AG04450 (cell line): Measurements from ENCODE around the gene RAET1E. TPM values are rescaled to one million over a fixed set of nuclear protein-coding genes. Genes with fewer than 3 reads are reported as not detected.
"Not testable (repeated sequence)": the region's sequence is repeated elsewhere in the genome, so short reads cannot be mapped to it uniquely, and the experiment has no call there.

ENCODE experiments used
- CTCF ChIA-PET: fragments of 300-600, 350-600 bp; formaldehyde crosslinking; extraction: SDS; loops from one replicate; lab custom pipeline; 2022; ENCODE audit warnings: antibody characterized with exemption, inconsistent platforms; lab: Charles Lee
- POLR2A ChIA-PET: fragments of 350-600 bp; formaldehyde crosslinking; extraction: SDS; loops from one replicate; lab custom pipeline; 2021; ENCODE audit warnings: antibody characterized with exemption, inconsistent platforms; lab: Yijun Ruan, JAX
- DNase-seq: peaks from one replicate; pipeline ENCODE4 v3.0.0-alpha.2; 2011; ENCODE audit warnings: low read depth, low spot score
- H3K27ac ChIP-seq: one replicate; pipeline ENCODE4 v1.5.1; 2012; ENCODE audit warnings: low read depth, low read length, control low read depth
- H3K27me3 ChIP-seq: one replicate; pipeline ENCODE4 v1.6.0; 2012; ENCODE audit warnings: low read length; ENCODE audit not compliant: control insufficient read depth, insufficient read depth
- H3K4me3 ChIP-seq: 2 replicates; pipeline ENCODE4 v1.5.1; 2011; ENCODE audit warnings: mild to moderate bottlenecking, low read depth, low read length, control low read depth
- H3K9me3 ChIP-seq: 2 replicates; pipeline ENCODE4 v1.5.1; 2012; ENCODE audit warnings: low read length; ENCODE audit not compliant: control insufficient read depth, insufficient read depth
- polyA plus RNA-seq: library from polyadenylated mRNA; depleted of rRNA; stranded (reverse); fragments of >200 nt; gene quantifications from 2 replicates; pipeline ENCODE4 v1.2.3, GENCODE V29; 2011
- TF ChIP-seq, protein P1 (sequence below): IDR thresholded peaks from 2 replicates; pipeline ENCODE4 v1.5.1; 2011; ENCODE audit warnings: low read depth, low read length, control low read depth, inconsistent platforms

RAET1E gene
- polyA plus RNA-seq, 1 experiment = not detected

DNA sequence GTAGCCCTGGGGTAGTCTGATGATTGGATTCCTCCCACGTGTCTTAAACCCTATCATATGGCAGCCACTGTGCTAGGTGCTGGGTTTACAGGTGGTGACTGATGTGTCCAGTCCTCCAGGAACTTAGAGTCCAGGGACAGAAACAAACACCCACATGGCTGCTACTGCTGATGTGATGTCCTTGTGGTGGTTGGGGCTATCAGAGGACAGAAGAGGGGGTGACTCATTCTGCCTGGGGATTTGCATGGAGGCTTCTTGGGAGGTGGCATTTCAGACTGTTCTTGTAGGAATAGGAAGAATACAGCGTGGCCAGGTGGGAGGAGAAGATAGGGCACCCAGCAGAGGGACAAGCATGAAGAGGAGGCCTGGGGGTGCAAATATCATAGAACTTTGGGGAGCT is 15.2 kb upstream of the RAET1E start:
- TF ChIP-seq, protein P1, sequence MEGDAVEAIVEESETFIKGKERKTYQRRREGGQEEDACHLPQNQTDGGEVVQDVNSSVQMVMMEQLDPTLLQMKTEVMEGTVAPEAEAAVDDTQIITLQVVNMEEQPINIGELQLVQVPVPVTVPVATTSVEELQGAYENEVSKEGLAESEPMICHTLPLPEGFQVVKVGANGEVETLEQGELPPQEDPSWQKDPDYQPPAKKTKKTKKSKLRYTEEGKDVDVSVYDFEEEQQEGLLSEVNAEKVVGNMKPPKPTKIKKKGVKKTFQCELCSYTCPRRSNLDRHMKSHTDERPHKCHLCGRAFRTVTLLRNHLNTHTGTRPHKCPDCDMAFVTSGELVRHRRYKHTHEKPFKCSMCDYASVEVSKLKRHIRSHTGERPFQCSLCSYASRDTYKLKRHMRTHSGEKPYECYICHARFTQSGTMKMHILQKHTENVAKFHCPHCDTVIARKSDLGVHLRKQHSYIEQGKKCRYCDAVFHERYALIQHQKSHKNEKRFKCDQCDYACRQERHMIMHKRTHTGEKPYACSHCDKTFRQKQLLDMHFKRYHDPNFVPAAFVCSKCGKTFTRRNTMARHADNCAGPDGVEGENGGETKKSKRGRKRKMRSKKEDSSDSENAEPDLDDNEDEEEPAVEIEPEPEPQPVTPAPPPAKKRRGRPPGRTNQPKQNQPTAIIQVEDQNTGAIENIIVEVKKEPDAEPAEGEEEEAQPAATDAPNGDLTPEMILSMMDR = no peak
- ChIA-PET POLR2A (no interaction called here), CTCF (no interaction called here)
- Histone ChIP-seq H3K27me3 (peaks cover 3% of the 10 kb centered on the region), H3K4me3 (no peak overlapping the region), H3K9me3 (peaks cover 8% of the 10 kb centered on the region), H3K27ac (no peak overlapping the region)
- DNase-seq = no peak

DNA sequence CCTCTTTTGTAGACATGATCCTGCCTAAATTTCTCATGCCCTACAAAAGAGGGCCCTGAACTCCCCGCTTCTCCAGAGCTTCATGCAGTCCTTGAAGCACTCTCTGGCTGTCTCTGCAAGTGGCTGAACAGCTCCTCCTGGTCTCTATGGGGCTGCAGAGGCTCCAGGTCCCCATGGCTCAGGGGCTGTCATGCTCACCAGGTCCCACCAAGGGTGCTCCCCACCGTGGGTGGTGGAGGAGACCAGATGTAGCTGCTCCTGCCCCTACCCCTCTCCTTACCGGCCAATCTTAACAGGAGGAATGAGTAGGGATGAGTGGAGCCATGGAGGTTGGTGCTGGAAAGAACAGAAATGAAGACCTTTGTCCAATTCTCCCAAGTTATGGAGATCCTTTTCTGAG is 14.8 kb upstream of the RAET1E start:
- CTCF ChIA-PET = interaction anchor here (1.0 kb wide), 1 partner anchor 47 kb away, joined by 3 read pairs; no protein-coding TSS in a partner anchor
- H3K4me3 ChIP-seq, H3K27ac ChIP-seq, H3K9me3 ChIP-seq, DNase-seq, POLR2A ChIA-PET, H3K27me3 ChIP-seq: not testable (repeated sequence)

DNA sequence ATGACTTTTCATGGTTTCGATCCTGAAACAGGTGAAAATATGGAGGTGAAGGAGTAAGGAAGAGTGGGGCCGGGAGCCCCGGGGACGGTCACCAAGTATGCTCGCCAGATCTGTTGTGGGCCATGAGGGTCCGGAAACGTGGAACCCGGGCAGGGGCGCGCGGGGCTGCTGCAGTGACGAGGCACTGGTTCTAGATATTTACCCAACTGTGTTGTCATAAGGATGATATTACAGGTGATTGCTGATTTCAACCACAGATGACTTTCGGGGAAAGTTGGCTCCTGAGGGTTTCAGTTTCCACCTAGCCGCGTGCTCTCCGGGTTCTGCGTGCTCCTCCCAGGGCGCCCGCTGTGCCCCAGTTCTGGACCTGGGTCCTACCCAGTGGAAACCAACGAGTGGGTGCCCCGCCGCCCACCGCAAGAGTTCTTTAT is 12.8 kb upstream of the RAET1E start:
- CTCF ChIA-PET = no interaction called here
- no peak for DNase-seq
- peaks cover 6% of the 10 kb centered on the region for H3K27me3 ChIP-seq
- H3K27ac ChIP-seq = no peak overlapping the region
- peaks cover 8% of the 10 kb centered on the region for H3K9me3 ChIP-seq
- POLR2A ChIA-PET = no interaction called here
- TF ChIP-seq, protein P1 = no peak
- H3K4me3 ChIP-seq = no peak overlapping the region

DNA sequence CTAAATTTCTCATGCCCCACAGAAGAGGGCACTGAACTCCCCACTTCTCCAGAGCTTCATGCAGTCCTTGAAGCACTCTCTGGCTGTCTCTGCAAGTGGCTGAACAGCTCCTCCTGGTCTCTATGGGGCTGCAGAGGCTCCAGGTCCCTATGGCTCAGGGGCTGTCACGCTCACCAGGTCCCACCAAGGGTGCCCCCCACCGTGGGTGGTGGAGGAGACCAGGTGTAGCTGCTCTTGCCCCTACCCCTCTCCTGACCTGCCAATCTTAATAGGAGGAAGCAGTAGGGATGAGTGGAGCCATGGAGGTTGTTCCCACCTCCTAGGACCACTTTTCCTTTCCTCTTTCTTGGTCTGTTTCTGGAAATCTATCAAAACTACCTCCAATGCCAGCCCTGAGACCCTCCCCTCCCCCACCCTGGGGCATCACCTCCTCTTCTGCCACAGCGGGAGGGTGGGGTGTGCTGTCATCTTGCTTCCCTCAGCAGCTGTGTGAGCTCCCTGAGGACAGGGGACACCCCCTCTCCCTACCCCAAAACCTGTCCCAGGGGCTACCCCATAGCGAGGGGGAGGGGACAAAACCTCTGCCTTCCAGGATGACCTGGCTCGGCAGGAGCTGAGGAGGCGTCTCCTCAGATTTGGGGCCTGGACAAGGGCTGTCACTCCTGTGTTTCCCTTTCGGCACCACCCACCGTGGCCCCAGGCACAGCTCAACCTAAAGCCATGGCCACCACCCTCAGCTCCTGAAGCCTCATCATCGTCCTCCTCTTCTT is 12.0 kb upstream of the RAET1E start:
- H3K4me3 ChIP-seq = no peak overlapping the region
- DNase-seq = no peak
- ChIA-PET CTCF (no interaction called here), POLR2A (no interaction called here)
- peaks cover 6% of the 10 kb centered on the region for H3K27me3 ChIP-seq
- no peak overlapping the region for H3K27ac ChIP-seq
- peaks cover 8% of the 10 kb centered on the region for H3K9me3 ChIP-seq
- TF ChIP-seq, protein P1 = no peak

DNA sequence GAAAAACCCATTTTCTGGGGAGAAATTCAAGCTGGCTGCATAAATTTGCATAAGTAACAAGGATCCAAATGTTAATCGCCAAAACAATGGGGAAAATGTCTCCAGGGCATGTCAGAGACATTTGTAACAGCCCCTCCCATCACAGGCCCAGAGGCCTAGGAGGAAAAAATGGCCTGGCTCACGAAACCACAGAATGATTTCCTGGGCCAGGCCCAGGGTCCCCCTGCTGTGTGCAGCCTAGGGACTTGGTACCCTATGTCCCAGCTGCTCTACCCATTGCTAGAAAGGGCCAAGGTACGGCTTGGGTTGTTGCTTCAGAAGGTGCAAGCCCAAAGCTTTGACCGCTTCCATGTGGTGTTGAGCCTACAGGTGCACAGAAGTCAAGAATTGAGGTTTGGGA is 10.6 kb upstream of the RAET1E start:
- H3K4me3 ChIP-seq, CTCF ChIA-PET, POLR2A ChIA-PET, DNase-seq, H3K27ac ChIP-seq, H3K9me3 ChIP-seq: not testable (repeated sequence)
- peaks cover 12% of the 10 kb centered on the region for H3K27me3 ChIP-seq

DNA sequence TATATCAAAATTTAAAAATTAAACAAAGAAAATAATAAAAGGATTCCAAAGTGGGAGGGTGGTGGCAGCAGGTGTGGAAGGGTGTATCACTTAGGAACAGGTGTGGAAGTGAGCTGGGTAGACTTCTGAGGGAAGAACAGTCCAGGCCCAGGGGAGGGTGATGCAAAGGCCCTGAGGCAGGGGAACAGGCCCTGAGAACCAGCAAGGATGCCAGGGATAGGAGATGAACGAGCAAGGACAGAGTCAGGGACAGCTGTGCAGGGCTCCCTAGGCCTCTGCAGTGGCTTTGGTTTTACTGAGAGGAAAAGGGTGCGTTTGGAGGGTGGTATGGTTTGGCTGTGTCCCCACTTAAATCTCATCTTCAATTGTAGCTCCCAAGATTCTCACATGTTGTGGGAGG is 9.4 kb upstream of the RAET1E start:
- DNase-seq = no peak
- H3K27ac ChIP-seq = no peak overlapping the region
- peaks cover 12% of the 10 kb centered on the region for H3K27me3 ChIP-seq
- ChIA-PET POLR2A (no interaction called here), CTCF (interaction anchor here (0.6 kb wide), 1 partner anchor 93 kb away, joined by 4 read pairs; no protein-coding TSS in a partner anchor)
- peaks cover 8% of the 10 kb centered on the region for H3K9me3 ChIP-seq
- TF ChIP-seq, protein P1 = no peak
- no peak overlapping the region for H3K4me3 ChIP-seq
